ENCODE measurements around the gene RWDD1.
A peak's percentile ranks its signal among the peaks of the same experiment; 100 is the strongest.

RWDD1 gene

DNA sequence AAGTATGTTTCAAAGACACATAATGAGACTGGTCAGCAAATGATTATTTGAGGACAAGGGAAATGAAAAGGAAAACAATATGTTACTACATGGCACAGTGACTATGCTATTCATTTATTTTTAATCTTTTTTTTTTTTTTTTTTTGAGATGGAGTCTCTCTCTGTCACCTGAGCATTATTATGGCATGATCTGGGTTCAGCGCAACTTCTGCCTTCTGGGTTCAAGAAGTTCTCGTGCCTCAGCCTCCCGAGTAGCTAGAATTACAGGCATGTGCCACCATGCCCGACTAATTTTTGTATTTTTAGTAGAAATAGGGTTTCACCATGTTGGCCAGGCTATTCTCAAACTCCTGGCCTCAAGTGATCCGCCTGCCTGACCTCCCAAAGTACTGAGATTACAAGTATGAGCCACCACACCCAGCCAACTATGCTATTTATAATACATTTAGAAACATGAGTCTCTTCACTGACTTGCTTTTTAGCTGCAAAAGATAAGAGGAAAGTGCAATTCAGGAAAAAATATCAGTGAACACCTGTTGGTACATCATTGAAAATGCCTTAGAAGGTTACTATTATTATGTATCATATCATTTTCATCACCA, 14.4 kb upstream of the RWDD1 start:
- no peak for DNase-seq (ENCODE audit: low read depth)
- no peak overlapping the region for H3K4me3 ChIP-seq (ENCODE audit: control insufficient read depth, low read depth, low read length)
- TF ChIP-seq CTCF (IDR thresholded peaks at IDR 0.05; ENCODE audit: control insufficient read depth, insufficient read depth, low read depth, low read length, missing control alignments), result no peak

DNA sequence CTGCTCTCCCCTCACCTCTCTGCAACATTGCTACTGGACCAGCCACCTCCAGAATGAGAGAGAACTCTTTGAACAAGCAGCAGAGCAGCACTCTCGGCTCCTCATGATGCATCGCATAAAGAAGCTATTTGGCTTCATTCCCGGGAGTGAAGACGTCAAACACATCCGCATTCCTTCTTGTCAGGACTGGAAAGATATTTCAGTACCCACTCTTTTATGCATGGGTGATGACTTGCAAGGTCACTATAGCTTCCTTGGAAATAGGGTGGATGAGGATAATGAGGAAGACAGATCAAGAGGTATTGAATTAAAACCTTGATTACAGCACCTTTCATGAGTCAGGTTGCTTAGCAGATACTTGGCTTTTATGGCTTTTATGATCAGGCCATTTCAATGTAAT, 13.4 kb upstream of the RWDD1 start:
- peak; percentile 92 for DNase-seq (ENCODE audit: low read depth)
- TF ChIP-seq CTCF (IDR thresholded peaks at IDR 0.05; ENCODE audit: control insufficient read depth, insufficient read depth, low read depth, low read length, missing control alignments), result no peak

DNA sequence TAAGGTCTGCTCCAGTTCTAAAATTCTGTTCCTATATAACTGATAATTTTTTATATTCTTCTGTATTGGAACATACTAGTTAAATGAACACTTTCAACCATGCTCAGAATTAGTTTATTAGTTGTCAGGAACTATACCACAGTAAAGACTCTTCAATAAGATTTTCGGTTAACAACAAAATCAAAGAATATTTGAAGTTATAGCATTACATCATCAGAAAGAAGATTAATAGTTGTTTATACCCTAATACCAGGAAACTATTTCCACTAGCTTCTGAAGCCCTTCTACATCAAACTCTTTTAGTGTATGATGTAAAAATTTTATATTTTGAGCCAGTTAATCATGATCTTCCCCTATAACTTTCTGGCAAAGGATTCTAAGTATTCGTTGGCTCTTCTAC, 11.2 kb upstream of the RWDD1 start:
- TF ChIP-seq CTCF (IDR thresholded peaks at IDR 0.05; ENCODE audit: control insufficient read depth, insufficient read depth, low read depth, low read length, missing control alignments), result no peak

More for the DNA sequence above, 13.4 kb upstream of the RWDD1 start:
- H3K4me3 ChIP-seq (ENCODE audit: control insufficient read depth, low read depth, low read length), result no peak overlapping the region

GRCh38 chr6:116561377-116562018, 9.8 kb upstream of the RWDD1 start:
- TF ChIP-seq CTCF (IDR thresholded peaks at IDR 0.05; ENCODE audit: control insufficient read depth, insufficient read depth, low read depth, low read length, missing control alignments), result peak; percentile 85
- H3K4me3 ChIP-seq (ENCODE audit: control insufficient read depth, low read depth, low read length), result no peak overlapping the region
- no peak for DNase-seq (ENCODE audit: low read depth)

More for the DNA sequence above, 11.2 kb upstream of the RWDD1 start:
- DNase-seq (ENCODE audit: low read depth), result no peak
- H3K4me3 ChIP-seq (ENCODE audit: control insufficient read depth, low read depth, low read length), result no peak overlapping the region

- TF ChIP-seq CTCF (IDR thresholded peaks at IDR 0.05; ENCODE audit: control insufficient read depth, insufficient read depth, low read depth, low read length, missing control alignments), result no peak
- DNase-seq (ENCODE audit: low read depth), result no peak
- H3K4me3 ChIP-seq (ENCODE audit: control insufficient read depth, low read depth, low read length), result no peak overlapping the region
Measured at GRCh38 chr6:116562019-116562403, 9.3 kb upstream of the RWDD1 start.

GRCh38 chr6:116562614-116563013, 8.7 kb upstream of the RWDD1 start:
- no peak for DNase-seq (ENCODE audit: low read depth)
- no peak overlapping the region for H3K4me3 ChIP-seq (ENCODE audit: control insufficient read depth, low read depth, low read length)
- no peak for TF ChIP-seq CTCF (IDR thresholded peaks at IDR 0.05; ENCODE audit: control insufficient read depth, insufficient read depth, low read depth, low read length, missing control alignments)

Data from AG09309 (cell line).